Pancreas (tissue), 10 donors: ENCODE data around the gene MAFG. TPM values are rescaled to one million over a fixed set of nuclear protein-coding genes. Genes with fewer than 3 reads are reported as not detected.

Source experiments
- ATAC-seq, 4 donors: fragments of 200-7000 bp; cut with Tn5 transposase; one replicate each; pipeline versions ENCODE4 v1.8.0 to v1.9.1; 2020; ENCODE audit warnings: mild to moderate bottlenecking in 4 of 4, moderate library complexity in 4 of 4
- DNase-seq, 6 donors: peaks; one replicate each; pipeline ENCODE4 v3.0.0-alpha.2; 2020
- FAIRE-seq: peaks from 2 replicates; lab custom pipeline; 2012; peaks lifted over from hg19 to GRCh38; lab: Jason Lieb, UNC
- H3K27ac ChIP-seq, 4 donors: fragments of 200-600 bp; sonication (generic); 1 replicate in 3 of 4; 2 replicates in 1 of 4; pipeline versions ENCODE4 v1.5.0 to v1.8.0; 2020
- H3K27me3 ChIP-seq, 4 donors: fragments of 200-600 bp; one replicate each; pipeline ENCODE4 v1.8.0; 2021
- H3K36me3 ChIP-seq, 3 donors: fragments of 200-600 bp; sonication (generic) in 1 of 3; one replicate each; pipeline versions ENCODE4 v1.5.0 to v1.8.0; 2020 to 2021
- H3K4me1 ChIP-seq, 3 donors: fragments of 200-600 bp; one replicate each; pipeline ENCODE4 v1.8.0; 2021
- H3K4me3 ChIP-seq, 4 donors: fragments of 200-600 bp; sonication (generic) in 2 of 4; one replicate each; pipeline versions ENCODE4 v1.5.0 to v1.8.0; 2020 to 2021
- H3K9me3 ChIP-seq, 4 donors: fragments of 200-600 bp; one replicate each; pipeline ENCODE4 v1.8.0; 2021
- CTCF ChIP-seq, 4 donors: fragments of 200-600 bp; sonication (generic) in 3 of 4; IDR thresholded peaks; one replicate each; pipeline versions ENCODE4 v1.5.0 to v1.8.0; 2021; ENCODE audit warnings: antibody characterized with exemption in 4 of 4
- WGBS, 2 donors: extraction: QIAGEN DNeasy Blood & Tissue Kit; methylation state at CpG; one replicate each; pipeline ENCODE4 v1.1.7; 2013; 5-methylcytosine and 5-hydroxymethylcytosine counted together
- intact Hi-C, 3 donors: fragments of 100-400 bp; cut with DNase I; formaldehyde crosslinking; loops; one replicate each; pipeline versions ENCODE4 v1.11.1 to v1.14.2; 2022
- polyA plus RNA-seq, 2 donors: library from polyadenylated mRNA; stranded (reverse); fragments of 200-250 nt; gene quantifications; one replicate each; pipeline ENCODE4 v1.2.3, GENCODE V29; 2013
- total RNA-seq, 6 donors: library from RNA; stranded (reverse); fragmentation: NEBNext Ultra II Directional in 4 of 6; extraction: Animal tissue kit (Norgen Biotek cat#: 25700) in 4 of 6; gene quantifications; one replicate each; pipeline versions ENCODE4 v1.2.1 to v1.2.4, GENCODE V29; 2021 to 2023
- donor health status: healthy with polysubstance abuse.
- donor health status: DM: no; HTN: no; CAD: no; lungs with moderate emphysema.
- donor health status: DM: no; HTN: no; CAD: no.
- donor health status: control.
- donor health status: control.
- donor health status: Bipolar disorder and iron deficiency.
- donor health status: DM: yes; HTN: yes; CAD: no.
- donor health status: DM: no; HTN: no; CAD: no.
- donor health status: DM: no; HTN: no; CAD: no.
- donor health status: DM: yes; HTN: yes; CAD: no.

MAFG gene
- total and polyA plus RNA-seq, 8 donors: 6.4 to 11.1 (median 8.0) TPM

- Histone ChIP-seq H3K27me3 (no peaks in the 10 kb centered on the region), H3K36me3 (no peaks in the 10 kb centered on the region), H3K9me3 (no peaks in the 10 kb centered on the region), H3K27ac (no peak overlapping the region), H3K4me3 (no peak overlapping the region), H3K4me1 (peaks cover 0 to 9% (median 3%) of the 10 kb centered on the region in 3 donors)
- TF ChIP-seq CTCF (IDR thresholded peaks at IDR 0.05): no peak
- WGBS, 2 donors: 38 to 44% methylated on average over 15 of the region's 15 CpGs
- ATAC-seq (no peak), DNase-seq (peak in 3 of 6 donors; percentile 7 to 46 (median 34)), FAIRE-seq (no peak)
- intact Hi-C loops: no loop called here
These were observed 4.2 kb upstream of the MAFG start for GRCh38 chr17:81931557-81932332.

- no peak for ATAC-seq
- no peak overlapping the region for H3K27ac ChIP-seq
- H3K36me3 ChIP-seq: no peaks in the 10 kb centered on the region
- 66 to 70% methylated on average over 13 of the region's 13 CpGs for WGBS, 2 donors
- intact Hi-C loops: no loop called here
- H3K4me3 ChIP-seq: no peak overlapping the region
- H3K27me3 ChIP-seq: no peaks in the 10 kb centered on the region
- TF ChIP-seq CTCF (IDR thresholded peaks at IDR 0.05): no peak
- peaks cover 0 to 9% (median 3%) of the 10 kb centered on the region in 3 donors for H3K4me1 ChIP-seq
- FAIRE-seq: no peak
- peak in 2 of 6 donors; percentile 33 to 76 for DNase-seq
- H3K9me3 ChIP-seq: no peaks in the 10 kb centered on the region
These were observed 3.6 kb upstream of the MAFG start for GRCh38 chr17:81931189-81931556.

- Histone ChIP-seq H3K9me3 (no peaks in the 10 kb centered on the region), H3K4me1 (peaks cover 1 to 9% (median 2%) of the 10 kb centered on the region in 3 donors), H3K27ac (no peak overlapping the region), H3K36me3 (no peaks in the 10 kb centered on the region), H3K4me3 (no peak overlapping the region), H3K27me3 (no peaks in the 10 kb centered on the region)
- DNase-seq (peak in 4 of 6 donors; percentile 5 to 61 (median 44)), ATAC-seq (no peak), FAIRE-seq (no peak)
- TF ChIP-seq CTCF (IDR thresholded peaks at IDR 0.05): no peak
- intact Hi-C loops: no loop called here
- WGBS, 2 donors: 72 to 75% methylated on average over 20 of the region's 20 CpGs
These were observed 2.9 kb upstream of the MAFG start for GRCh38 chr17:81930142-81931125.

GRCh38 chr17:81929253-81930141 lies 2.0 kb upstream of the MAFG start:
- no peaks in the 10 kb centered on the region for H3K9me3 ChIP-seq
- no peaks in the 10 kb centered on the region for H3K27me3 ChIP-seq
- peaks cover 8 to 19% (median 11%) of the 10 kb centered on the region in 3 donors for H3K4me1 ChIP-seq
- no peak for ATAC-seq
- no peak for TF ChIP-seq CTCF (IDR thresholded peaks at IDR 0.05)
- peak in 3 of 6 donors; percentile 43 to 77 (median 58) for DNase-seq
- H3K36me3 ChIP-seq: no peaks in the 10 kb centered on the region
- no peak for FAIRE-seq
- 90 to 92% methylated on average over 31 of the region's 31 CpGs for WGBS, 2 donors
- H3K27ac ChIP-seq: no peak overlapping the region
- no peak overlapping the region for H3K4me3 ChIP-seq
- intact Hi-C loops: no loop called here
